Measurements from ENCODE around the gene RNF151.
"Not testable (repeated sequence)": the region's sequence is repeated elsewhere in the genome, so short reads cannot be mapped to it uniquely, and the experiment has no call there.

Gene RNF151

GRCh38 chr16:1960665-1961630 lies 5.7 kb upstream of the RNF151 start:
- DNase-seq (ENCODE audit: low spot score), result no peak

- DNase-seq (ENCODE audit: low spot score), result no peak
These were observed 5.0 kb upstream of the RNF151 start for GRCh38 chr16:1961651-1962067.

- not testable (repeated sequence) for DNase-seq (ENCODE audit: low spot score)
These were observed 4.2 kb upstream of the RNF151 start for GRCh38 chr16:1962161-1963153.

- no peak for DNase-seq (ENCODE audit: low spot score)
These were observed 2.7 kb upstream of the RNF151 start for GRCh38 chr16:1963806-1964505.

- DNase-seq (ENCODE audit: low spot score), result peak; percentile 100
These were observed 1.9 kb upstream of the RNF151 start, which contains the start of gene RPS2 for GRCh38 chr16:1964506-1965395. Gene RPS2, minus strand, starts transcription at chr16:1964826. Its CDS starts 201 bp downstream, at chr16:1964625.

- DNase-seq (ENCODE audit: low spot score), result no peak
These were observed 1.2 kb upstream of the RNF151 start for GRCh38 chr16:1965396-1966001.

- DNase-seq (ENCODE audit: low spot score), result no peak
These were observed 1.7 kb downstream of the RNF151 start for GRCh38 chr16:1968146-1968953.

GRCh38 chr16:1971796-1972489 lies 5.3 kb downstream of the RNF151 start, which contains the start of gene TBL3:
Gene TBL3, plus strand, starts transcription at chr16:1972053. Its CDS starts 112 bp downstream, at chr16:1972165.
- peak; percentile 90 for DNase-seq (ENCODE audit: low spot score)

GRCh38 chr16:1972490-1972877 lies 5.8 kb downstream of the RNF151 start:
- no peak for DNase-seq (ENCODE audit: low spot score)

- no peak for DNase-seq (ENCODE audit: low spot score)
These were observed 7.0 kb downstream of the RNF151 start for GRCh38 chr16:1973461-1974156.

- DNase-seq (ENCODE audit: low spot score), result no peak
These were observed 7.8 kb downstream of the RNF151 start for GRCh38 chr16:1974157-1975070.

- no peak for DNase-seq (ENCODE audit: low spot score)
These were observed 9.0 kb downstream of the RNF151 start for GRCh38 chr16:1975432-1976215.

GRCh38 chr16:1976216-1976520 lies 9.5 kb downstream of the RNF151 start:
- DNase-seq (ENCODE audit: low spot score), result no peak

- no peak for DNase-seq (ENCODE audit: low spot score)
These were observed 10.6 kb downstream of the RNF151 start for GRCh38 chr16:1976951-1977874.

- no peak for DNase-seq (ENCODE audit: low spot score)
These were observed 11.2 kb downstream of the RNF151 start for GRCh38 chr16:1977875-1978268.

Measured in COLO829 (cell line).